NB4 (cell line): ENCODE data around the gene POC1A.

Experiments
- TF ChIP-seq, protein P1 (sequence below): IDR thresholded peaks from 2 replicates; pipeline ENCODE4 v1.6.1; 2011; ENCODE audit warnings: low read depth, low read length
- TF ChIP-seq, protein P2 (sequence below): IDR thresholded peaks from one replicate; pipeline ENCODE4 v1.5.1; 2012; ENCODE audit warnings: low read depth, low read length

DNA sequence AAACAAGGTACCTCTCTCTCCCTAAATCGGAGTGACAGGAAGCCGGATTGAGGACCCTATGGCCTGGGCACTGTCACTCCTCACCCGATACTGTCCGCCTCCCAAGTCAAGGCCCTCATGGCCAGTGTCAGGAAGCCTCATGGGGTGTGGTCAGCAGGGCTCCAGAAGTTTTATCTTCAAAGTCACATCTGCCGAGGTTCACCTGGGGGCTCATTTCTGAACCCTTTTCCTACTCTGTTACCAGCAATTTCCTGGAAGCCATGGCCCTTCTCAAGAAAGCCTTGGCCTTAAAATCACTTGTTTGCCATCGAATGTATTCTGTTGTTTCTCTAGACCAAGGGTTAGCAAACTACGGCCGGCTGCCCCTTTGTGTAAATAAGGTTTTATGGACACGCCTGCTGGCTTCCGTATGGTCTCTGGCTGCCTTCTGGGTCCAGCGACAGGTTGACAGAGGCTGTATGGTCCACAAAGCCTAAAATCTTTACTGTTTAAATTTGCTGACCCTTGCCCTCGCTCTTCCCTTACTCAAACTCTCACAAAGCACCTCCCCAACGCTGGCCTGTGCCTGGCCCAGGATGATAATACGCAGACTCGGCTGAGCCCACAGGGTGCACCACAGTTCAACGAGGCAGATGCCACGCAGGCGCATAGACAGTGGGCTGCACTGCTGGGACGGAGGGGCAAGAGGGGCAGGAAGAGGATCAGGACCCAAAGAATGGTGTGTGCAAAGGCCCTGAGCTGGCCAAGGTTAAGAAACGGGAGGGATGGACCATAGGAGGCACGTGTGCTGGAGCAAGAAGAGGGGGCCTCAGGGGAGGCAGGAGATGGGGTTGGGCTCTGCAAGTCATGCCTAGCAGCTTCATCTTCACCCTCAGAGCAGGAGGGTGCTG lies 73.1 kb downstream of the POC1A start:
- TF ChIP-seq, protein P1, sequence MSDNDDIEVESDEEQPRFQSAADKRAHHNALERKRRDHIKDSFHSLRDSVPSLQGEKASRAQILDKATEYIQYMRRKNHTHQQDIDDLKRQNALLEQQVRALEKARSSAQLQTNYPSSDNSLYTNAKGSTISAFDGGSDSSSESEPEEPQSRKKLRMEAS, result no peak
- TF ChIP-seq, protein P2, sequence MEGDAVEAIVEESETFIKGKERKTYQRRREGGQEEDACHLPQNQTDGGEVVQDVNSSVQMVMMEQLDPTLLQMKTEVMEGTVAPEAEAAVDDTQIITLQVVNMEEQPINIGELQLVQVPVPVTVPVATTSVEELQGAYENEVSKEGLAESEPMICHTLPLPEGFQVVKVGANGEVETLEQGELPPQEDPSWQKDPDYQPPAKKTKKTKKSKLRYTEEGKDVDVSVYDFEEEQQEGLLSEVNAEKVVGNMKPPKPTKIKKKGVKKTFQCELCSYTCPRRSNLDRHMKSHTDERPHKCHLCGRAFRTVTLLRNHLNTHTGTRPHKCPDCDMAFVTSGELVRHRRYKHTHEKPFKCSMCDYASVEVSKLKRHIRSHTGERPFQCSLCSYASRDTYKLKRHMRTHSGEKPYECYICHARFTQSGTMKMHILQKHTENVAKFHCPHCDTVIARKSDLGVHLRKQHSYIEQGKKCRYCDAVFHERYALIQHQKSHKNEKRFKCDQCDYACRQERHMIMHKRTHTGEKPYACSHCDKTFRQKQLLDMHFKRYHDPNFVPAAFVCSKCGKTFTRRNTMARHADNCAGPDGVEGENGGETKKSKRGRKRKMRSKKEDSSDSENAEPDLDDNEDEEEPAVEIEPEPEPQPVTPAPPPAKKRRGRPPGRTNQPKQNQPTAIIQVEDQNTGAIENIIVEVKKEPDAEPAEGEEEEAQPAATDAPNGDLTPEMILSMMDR, result no peak
